OCI-LY3 (cell line): ENCODE measurements around the gene RSPO3.

Experiments used
- H2AFZ ChIP-seq: fragments of 200-600, 300-600 bp; shearing (Covaris generic); 2 replicates; pipeline ENCODE4 v1.6.0; 2014; ENCODE audit warnings: antibody characterized with exemption, low read depth, low read length
- H3K27ac ChIP-seq: fragments of 200-600, 300-600 bp; sonication (generic); 2 replicates; pipeline ENCODE4 v1.5.1; 2014; ENCODE audit warnings: mild to moderate bottlenecking, low read length, moderate library complexity, mixed read lengths
- H3K27me3 ChIP-seq: fragments of 200-600, 300-600 bp; sonication (generic); 2 replicates; pipeline ENCODE4 v1.6.1; 2014; ENCODE audit warnings: low read depth, low read length, mixed read lengths
- H3K36me3 ChIP-seq: fragments of 200-600, 300-600 bp; sonication (generic); replicated peaks from 2 replicates; pipeline ENCODE3; 2014; ENCODE audit warnings: low read depth, low read length, mixed read lengths
- H3K4me1 ChIP-seq: fragments of 300-600, 200-600 bp; sonication (generic); 2 replicates; pipeline ENCODE4 v1.6.1; 2014; ENCODE audit warnings: low read length, mixed read lengths
- H3K4me2 ChIP-seq: fragments of 200-600, 300-600 bp; sonication (generic); 2 replicates; pipeline ENCODE4 v1.6.1; 2014; ENCODE audit warnings: low read length, mixed read lengths
- H3K4me3 ChIP-seq: fragments of 300-600, 200-600 bp; sonication (generic); 2 replicates; pipeline ENCODE4 v1.5.1; 2014; ENCODE audit warnings: antibody characterized with exemption, mild to moderate bottlenecking, low read length, moderate library complexity
- H3K79me2 ChIP-seq: fragments of 300-600, 200-600 bp; shearing (Covaris generic); 2 replicates; pipeline ENCODE4 v1.6.1; 2014; ENCODE audit warnings: mild to moderate bottlenecking, low read length, mixed read lengths
- H3K9ac ChIP-seq: fragments of 300-600, 200-600 bp; shearing (Covaris generic); 2 replicates; pipeline ENCODE4 v1.6.0; 2014; ENCODE audit warnings: mild to moderate bottlenecking, low read length, moderate library complexity
- H3K9me3 ChIP-seq: fragments of 200-600, 300-600 bp; shearing (Covaris generic); 2 replicates; pipeline ENCODE4 v1.6.1; 2014; ENCODE audit warnings: low read length, mixed read lengths; ENCODE audit not compliant: insufficient read depth
- H4K20me1 ChIP-seq: fragments of 200-600, 300-600 bp; sonication (generic); 2 replicates; pipeline ENCODE4 v1.6.1; 2016; ENCODE audit warnings: low read length, mixed read lengths; ENCODE audit not compliant: insufficient read depth
- CTCF ChIP-seq: fragments of 200-600, 300-600 bp; sonication (generic); IDR thresholded peaks from 2 replicates; pipeline ENCODE4 v1.5.1; 2014; ENCODE audit warnings: antibody characterized with exemption, low read length, low read depth
- EZH2phosphoT487 ChIP-seq: fragments of 200-600 bp; shearing (Covaris generic); IDR thresholded peaks from 2 replicates; pipeline ENCODE4 v1.6.1; 2018; ENCODE audit warnings: antibody characterized with exemption, mixed run types, low read depth

Gene RSPO3

GRCh38 chr6:127195833-127196232 lies 77.4 kb downstream of the RSPO3 start:
- H3K27me3 ChIP-seq: no peaks in the 10 kb centered on the region
- no peak overlapping the region for H2AFZ ChIP-seq
- H3K36me3 ChIP-seq: no peaks in the 10 kb centered on the region

GRCh38 chr6:127198549-127198948 lies 80.1 kb downstream of the RSPO3 start:
- H2AFZ ChIP-seq: no peak overlapping the region
- H3K79me2 ChIP-seq: no peaks in the 10 kb centered on the region
- H3K9ac ChIP-seq: no peak overlapping the region
- no peaks in the 10 kb centered on the region for H3K27me3 ChIP-seq
- no peaks in the 10 kb centered on the region for H4K20me1 ChIP-seq
- no peaks in the 10 kb centered on the region for H3K9me3 ChIP-seq
- TF ChIP-seq CTCF: no peak
- TF ChIP-seq EZH2phosphoT487: no peak
- no peak overlapping the region for H3K4me2 ChIP-seq
- H3K36me3 ChIP-seq: no peaks in the 10 kb centered on the region
- no peaks in the 10 kb centered on the region for H3K4me1 ChIP-seq
- no peak overlapping the region for H3K27ac ChIP-seq
- H3K4me3 ChIP-seq: no peak overlapping the region

More at GRCh38 chr6:127195833-127196232, 77.4 kb downstream of the RSPO3 start:
- H3K4me2 ChIP-seq: no peak overlapping the region
- no peaks in the 10 kb centered on the region for H4K20me1 ChIP-seq
- no peak overlapping the region for H3K27ac ChIP-seq
- H3K79me2 ChIP-seq: no peaks in the 10 kb centered on the region
- TF ChIP-seq EZH2phosphoT487: no peak
- no peak for TF ChIP-seq CTCF
- H3K4me1 ChIP-seq: no peaks in the 10 kb centered on the region
- no peak overlapping the region for H3K9ac ChIP-seq
- H3K9me3 ChIP-seq: no peaks in the 10 kb centered on the region
- no peak overlapping the region for H3K4me3 ChIP-seq

GRCh38 chr6:127199470-127199869 lies 81.0 kb downstream of the RSPO3 start:
- H2AFZ ChIP-seq: no peak overlapping the region
- H3K36me3 ChIP-seq: no peaks in the 10 kb centered on the region
- no peaks in the 10 kb centered on the region for H3K9me3 ChIP-seq
- no peak overlapping the region for H3K4me2 ChIP-seq
- no peaks in the 10 kb centered on the region for H3K4me1 ChIP-seq
- TF ChIP-seq EZH2phosphoT487 (no peak), CTCF (no peak)
- no peaks in the 10 kb centered on the region for H3K79me2 ChIP-seq
- H4K20me1 ChIP-seq: no peaks in the 10 kb centered on the region
- no peak overlapping the region for H3K9ac ChIP-seq
- H3K27ac ChIP-seq: no peak overlapping the region
- no peaks in the 10 kb centered on the region for H3K27me3 ChIP-seq
- no peak overlapping the region for H3K4me3 ChIP-seq

GRCh38 chr6:127200114-127200513 lies 81.6 kb downstream of the RSPO3 start:
- Histone ChIP-seq H3K36me3 (no peaks in the 10 kb centered on the region), H3K4me3 (no peak overlapping the region), H3K27me3 (no peaks in the 10 kb centered on the region), H3K27ac (no peak overlapping the region), H2AFZ (no peak overlapping the region), H3K9ac (no peak overlapping the region), H3K4me2 (no peak overlapping the region), H3K4me1 (no peaks in the 10 kb centered on the region), H4K20me1 (no peaks in the 10 kb centered on the region), H3K79me2 (no peaks in the 10 kb centered on the region), H3K9me3 (no peaks in the 10 kb centered on the region)
- TF ChIP-seq CTCF (no peak), EZH2phosphoT487 (no peak)
